C4-2B (cell line): ENCODE data around the gene GRM4.

Experiments used
- H3K27ac ChIP-seq: fragments of 450-650 bp; 2 replicates; pipeline ENCODE4 v1.5.1; 2017
- CTCF ChIP-seq: fragments of 450-650 bp; conservative IDR thresholded peaks from 2 replicates; pipeline ENCODE4 v1.5.1; 2017; ENCODE audit warnings: mild to moderate bottlenecking
- ZFX ChIP-seq: fragments of 450-650 bp; IDR thresholded peaks from 2 replicates; pipeline ENCODE4 v1.6.1; 2017

GRM4 gene

GRCh38 chr6:34149452-34149810 is 3.5 kb upstream of the GRM4 start:
- H3K27ac ChIP-seq = no peak overlapping the region
- TF ChIP-seq CTCF (no peak), ZFX (no peak)

GRCh38 chr6:34148631-34149451 is 3.0 kb upstream of the GRM4 start:
- TF ChIP-seq CTCF (no peak), ZFX (no peak)
- H3K27ac ChIP-seq = no peak overlapping the region

GRCh38 chr6:34147906-34148630 is 2.2 kb upstream of the GRM4 start:
- no peak overlapping the region for H3K27ac ChIP-seq
- TF ChIP-seq CTCF (no peak), ZFX (no peak)

- no peak overlapping the region for H3K27ac ChIP-seq
Observed at GRCh38 chr6:34146801-34147592, 1.1 kb upstream of the GRM4 start.

GRCh38 chr6:34145161-34146020 is 496 bp downstream of the GRM4 start:
- no peak overlapping the region for H3K27ac ChIP-seq
- TF ChIP-seq CTCF (no peak), ZFX (no peak)

More at GRCh38 chr6:34146801-34147592, 1.1 kb upstream of the GRM4 start:
- TF ChIP-seq ZFX = no peak
- no peak for TF ChIP-seq CTCF

- TF ChIP-seq CTCF = no peak
- TF ChIP-seq ZFX = no peak
Observed at GRCh38 chr6:34144581-34145160, 1.2 kb downstream of the GRM4 start.

More at GRCh38 chr6:34144581-34145160, 1.2 kb downstream of the GRM4 start:
- H3K27ac ChIP-seq = no peak overlapping the region
